Measurements from ENCODE around the gene GPATCH2L. TPM values are rescaled to one million over a fixed set of nuclear protein-coding genes. Genes with fewer than 3 reads are reported as not detected.
A peak's percentile ranks its signal among the peaks of the same experiment; 100 is the strongest.

The GPATCH2L gene
- polyA plus RNA-seq, 1 donor from 2014 or later, result 8.3 TPM

DNA sequence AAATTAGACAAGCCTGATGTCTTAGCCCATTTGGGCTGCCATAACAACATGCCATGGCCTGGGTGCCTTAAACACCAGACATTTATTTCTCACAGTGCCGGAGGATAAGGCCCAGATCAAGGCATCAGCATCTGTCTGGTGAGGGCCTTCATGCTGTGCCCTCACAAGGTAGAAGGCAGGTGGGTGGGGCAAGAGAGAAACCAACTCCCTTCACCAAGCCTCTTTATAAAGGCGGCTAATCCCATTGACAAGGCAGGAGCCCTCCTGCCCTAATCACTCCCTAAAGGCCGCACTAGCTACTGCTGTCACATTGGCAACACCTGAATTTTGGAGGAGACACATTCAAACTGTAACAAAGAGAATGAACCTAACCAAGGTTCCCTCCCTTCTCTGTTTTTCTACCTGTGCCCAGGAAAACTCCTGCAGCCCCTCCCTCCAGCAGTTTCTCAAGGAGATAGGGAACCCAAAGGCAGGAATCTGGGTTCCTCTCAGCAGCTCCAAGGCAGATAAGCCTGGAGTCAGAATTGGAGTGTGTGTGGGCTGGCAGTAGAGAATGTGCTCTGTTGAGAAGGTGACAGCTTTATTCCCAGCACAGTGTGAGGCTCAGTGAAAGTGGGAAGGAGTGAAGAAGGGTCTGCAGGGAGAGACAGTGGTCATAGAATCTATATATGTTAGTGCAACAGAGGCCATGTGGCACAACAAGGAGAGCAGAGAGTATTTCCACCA lies 21.7 kb upstream of the GPATCH2L start:
- Mint-ChIP-seq H3K9me3 (peaks cover 0 to 4% (median 2%) of the 10 kb centered on the region in 3 donors), H3K27me3 (peaks cover 35% of the 10 kb centered on the region), H3K4me1 (no peaks in the 10 kb centered on the region), H3K4me3 (no peak overlapping the region), H3K27ac (no peak overlapping the region), H3K36me3 (no peaks in the 10 kb centered on the region)

DNA sequence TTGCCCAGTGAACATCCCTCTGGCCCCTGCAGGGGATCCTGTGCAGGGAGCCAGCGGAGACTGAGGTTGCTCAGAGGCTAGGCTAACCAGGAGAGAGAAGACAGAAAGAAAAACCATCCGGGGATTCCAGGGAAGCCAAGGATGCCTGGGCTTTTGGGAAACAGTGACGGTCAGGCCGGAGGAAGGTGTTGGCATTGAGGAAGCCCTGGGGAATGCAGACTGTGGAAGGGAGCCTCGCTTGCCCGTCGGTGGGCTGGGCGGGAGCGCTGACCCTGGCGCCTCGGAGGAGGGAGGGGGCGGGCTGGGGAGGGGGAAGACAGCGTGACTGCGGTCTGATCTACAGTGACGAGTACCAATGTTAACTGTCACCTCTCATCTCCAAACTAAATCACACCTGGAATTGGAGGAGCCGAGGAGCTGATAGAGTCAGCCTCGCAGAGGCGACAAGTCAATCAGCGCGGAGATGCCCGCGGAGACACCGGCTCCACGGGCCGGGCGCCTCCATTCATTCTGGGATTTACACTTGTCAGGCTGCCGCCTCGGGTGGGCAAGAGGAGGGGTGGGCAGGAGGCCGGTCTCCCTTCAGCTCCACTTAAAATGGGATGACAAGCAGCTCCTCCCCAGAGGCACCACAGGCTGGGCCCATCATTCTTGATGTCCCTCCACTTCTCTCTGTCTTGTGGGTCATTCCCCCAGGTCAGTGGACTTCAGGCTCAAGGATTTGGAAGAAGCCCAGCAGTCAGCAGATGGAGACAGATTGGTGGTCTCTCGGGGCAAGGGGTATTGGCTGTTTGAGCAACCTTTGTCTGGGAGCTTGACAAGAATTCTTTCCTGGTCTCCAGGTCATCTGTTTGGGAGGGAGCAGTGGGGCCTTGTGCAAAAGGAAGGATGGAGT lies 20.4 kb upstream of the GPATCH2L start:
- Mint-ChIP-seq H3K9me3 (peaks cover 0 to 4% (median 2%) of the 10 kb centered on the region in 3 donors), H3K36me3 (no peaks in the 10 kb centered on the region), H3K27me3 (peaks cover 39% of the 10 kb centered on the region), H3K27ac (no peak overlapping the region), H3K4me1 (peaks cover 0 to 2% (median 0%) of the 10 kb centered on the region in 3 donors), H3K4me3 (no peak overlapping the region)

DNA sequence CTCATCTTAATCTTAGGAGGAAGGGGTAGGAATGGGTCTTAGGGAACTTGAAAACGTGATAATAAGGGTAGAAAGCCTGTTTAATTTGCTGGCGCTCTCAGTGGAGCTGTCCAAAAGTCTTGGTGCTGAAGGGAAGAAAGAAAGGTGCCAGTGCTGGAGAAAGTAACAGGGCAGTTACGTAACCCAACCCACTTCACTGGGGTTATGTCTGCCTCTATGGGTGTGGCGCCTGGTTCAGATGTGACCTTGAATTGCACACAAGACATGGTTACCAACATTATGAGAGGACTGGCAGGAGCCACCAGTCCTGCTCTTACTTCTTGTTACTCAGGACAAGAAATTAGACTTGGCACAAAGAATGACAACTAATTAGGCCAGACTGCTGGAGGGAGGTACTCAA lies 18.6 kb upstream of the GPATCH2L start:
- Mint-ChIP-seq H3K4me1 (peaks cover 0 to 2% (median 1%) of the 10 kb centered on the region in 3 donors), H3K4me3 (no peak overlapping the region), H3K36me3 (no peaks in the 10 kb centered on the region), H3K27me3 (peaks cover 46% of the 10 kb centered on the region), H3K27ac (peak overlapping the region in 1 of 3 donors; percentile 12), H3K9me3 (peaks cover 0 to 4% (median 4%) of the 10 kb centered on the region in 3 donors)

DNA sequence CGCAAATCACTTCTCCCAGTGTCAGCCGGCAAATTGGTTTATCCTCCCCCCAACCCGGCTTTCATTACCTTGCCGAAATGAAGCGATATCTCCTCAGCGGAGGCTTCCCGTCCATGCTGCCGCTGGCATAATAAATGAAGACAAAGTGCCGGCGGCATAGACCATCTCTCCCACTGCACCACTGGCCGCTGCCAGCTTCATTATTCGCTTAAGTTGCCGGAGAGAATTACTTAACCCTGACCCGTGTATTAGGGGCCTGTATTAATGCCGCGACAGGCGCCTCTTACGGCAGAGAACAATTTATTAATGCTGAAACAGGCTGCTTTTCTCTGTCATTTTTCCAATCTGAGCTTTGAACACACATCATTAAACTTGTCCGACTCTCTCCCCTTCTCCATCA lies 17.5 kb upstream of the GPATCH2L start:
- H3K27me3 Mint-ChIP-seq, result peaks cover 50% of the 10 kb centered on the region
- H3K36me3 Mint-ChIP-seq, result no peaks in the 10 kb centered on the region
- H3K9me3 Mint-ChIP-seq, result peaks cover 0 to 4% (median 2%) of the 10 kb centered on the region in 3 donors
- no peak overlapping the region for H3K27ac Mint-ChIP-seq
- H3K4me3 Mint-ChIP-seq, result no peak overlapping the region
- H3K4me1 Mint-ChIP-seq, result peaks cover 0 to 2% (median 1%) of the 10 kb centered on the region in 3 donors

DNA sequence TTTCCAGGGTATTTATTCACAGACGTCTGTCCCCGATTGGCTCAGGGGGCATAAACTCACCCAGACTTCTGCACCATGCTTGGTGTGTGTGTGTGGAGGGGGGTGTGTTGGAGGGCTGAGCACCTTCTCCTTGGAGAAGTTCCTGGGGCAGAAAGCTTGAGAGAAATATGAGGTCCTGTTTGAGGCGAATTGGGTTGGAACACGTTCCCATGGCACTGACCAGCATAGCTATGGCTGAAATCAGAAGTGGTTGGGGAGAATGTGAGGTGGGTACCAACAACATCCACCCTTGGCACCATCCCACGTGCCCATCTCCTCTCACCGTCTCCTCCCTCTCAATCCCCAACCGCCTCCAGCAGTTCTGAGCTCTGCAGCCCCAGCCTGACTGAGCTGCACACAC lies 16.0 kb upstream of the GPATCH2L start:
- H3K27ac Mint-ChIP-seq, result no peak overlapping the region
- H3K36me3 Mint-ChIP-seq, result no peaks in the 10 kb centered on the region
- peaks cover 2 to 7% (median 3%) of the 10 kb centered on the region in 3 donors for H3K9me3 Mint-ChIP-seq
- H3K4me3 Mint-ChIP-seq, result no peak overlapping the region
- H3K4me1 Mint-ChIP-seq, result peaks cover 0 to 2% (median 1%) of the 10 kb centered on the region in 3 donors
- peaks cover 60% of the 10 kb centered on the region for H3K27me3 Mint-ChIP-seq

DNA sequence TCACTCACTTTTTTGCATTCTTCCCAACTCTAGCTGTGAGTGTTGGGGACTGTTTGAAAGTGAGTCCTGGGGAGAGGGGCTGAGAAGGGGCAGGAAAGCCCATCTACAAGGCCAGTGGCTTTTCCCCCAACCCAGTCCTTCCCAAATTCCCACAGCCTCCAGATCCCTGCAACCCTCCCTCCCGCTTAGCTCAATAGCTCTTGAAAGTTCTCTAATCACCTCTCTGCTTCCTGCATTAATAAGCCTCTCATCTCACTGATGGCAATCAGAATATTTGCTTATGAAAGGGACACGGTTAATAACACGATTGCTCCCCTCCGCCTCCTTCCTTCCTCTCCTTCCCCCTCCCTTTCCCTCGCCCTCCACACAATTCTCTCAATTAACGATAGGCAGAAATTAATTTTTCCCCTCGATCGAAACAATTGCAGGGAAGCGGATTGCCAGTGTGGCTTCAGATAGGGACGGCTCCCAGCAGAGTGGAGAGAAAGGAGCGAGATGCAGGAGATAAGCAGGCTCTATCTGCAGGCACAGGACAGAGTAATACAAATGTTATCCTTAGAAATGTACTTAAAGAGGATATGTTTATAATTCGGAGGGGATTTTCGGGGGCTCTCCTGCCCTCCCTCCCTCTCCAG lies 15.1 kb upstream of the GPATCH2L start:
- Mint-ChIP-seq H3K4me3 (no peak overlapping the region), H3K27me3 (peaks cover 55% of the 10 kb centered on the region), H3K4me1 (peaks cover 0 to 2% (median 1%) of the 10 kb centered on the region in 3 donors), H3K27ac (no peak overlapping the region), H3K9me3 (peaks cover 2 to 9% (median 3%) of the 10 kb centered on the region in 3 donors), H3K36me3 (no peaks in the 10 kb centered on the region)

DNA sequence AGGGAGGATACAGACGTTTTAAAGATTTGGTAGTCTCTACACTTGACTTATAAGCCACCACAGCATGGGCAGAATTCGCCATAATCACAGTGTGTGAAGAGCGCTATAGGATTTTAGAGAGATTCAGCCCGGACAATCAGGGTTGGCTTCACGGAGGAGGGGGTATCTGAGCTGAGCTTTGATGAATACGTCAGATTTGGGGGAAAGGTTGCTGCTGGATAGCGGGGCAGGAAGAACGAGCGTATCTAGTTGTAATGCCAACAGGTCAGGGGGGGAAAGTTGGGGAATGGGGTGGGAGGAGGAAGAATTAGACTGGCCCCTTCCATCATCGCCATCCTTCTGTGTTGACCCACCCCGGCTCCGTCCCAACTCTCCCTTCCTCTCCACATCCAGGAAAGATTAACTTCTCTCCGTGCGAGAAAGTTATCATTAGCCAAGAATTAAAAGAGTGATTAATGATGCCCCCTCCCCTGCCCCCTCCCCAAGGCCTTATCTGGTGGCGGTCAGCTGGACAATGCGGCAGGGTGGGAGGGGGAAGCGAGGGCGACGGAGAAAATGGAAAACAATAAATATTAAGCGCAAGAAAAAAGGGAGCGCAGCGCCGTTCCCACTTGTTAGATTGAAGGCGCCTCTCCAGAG lies 13.5 kb upstream of the GPATCH2L start:
- Mint-ChIP-seq H3K27me3 (peaks cover 54% of the 10 kb centered on the region), H3K36me3 (no peaks in the 10 kb centered on the region), H3K27ac (peak overlapping the region in 1 of 3 donors; percentile 0), H3K9me3 (peaks cover 4 to 16% (median 5%) of the 10 kb centered on the region in 3 donors), H3K4me3 (peak overlapping the region in 1 of 4 donors; percentile 70), H3K4me1 (peaks cover 0 to 2% (median 1%) of the 10 kb centered on the region in 3 donors)

DNA sequence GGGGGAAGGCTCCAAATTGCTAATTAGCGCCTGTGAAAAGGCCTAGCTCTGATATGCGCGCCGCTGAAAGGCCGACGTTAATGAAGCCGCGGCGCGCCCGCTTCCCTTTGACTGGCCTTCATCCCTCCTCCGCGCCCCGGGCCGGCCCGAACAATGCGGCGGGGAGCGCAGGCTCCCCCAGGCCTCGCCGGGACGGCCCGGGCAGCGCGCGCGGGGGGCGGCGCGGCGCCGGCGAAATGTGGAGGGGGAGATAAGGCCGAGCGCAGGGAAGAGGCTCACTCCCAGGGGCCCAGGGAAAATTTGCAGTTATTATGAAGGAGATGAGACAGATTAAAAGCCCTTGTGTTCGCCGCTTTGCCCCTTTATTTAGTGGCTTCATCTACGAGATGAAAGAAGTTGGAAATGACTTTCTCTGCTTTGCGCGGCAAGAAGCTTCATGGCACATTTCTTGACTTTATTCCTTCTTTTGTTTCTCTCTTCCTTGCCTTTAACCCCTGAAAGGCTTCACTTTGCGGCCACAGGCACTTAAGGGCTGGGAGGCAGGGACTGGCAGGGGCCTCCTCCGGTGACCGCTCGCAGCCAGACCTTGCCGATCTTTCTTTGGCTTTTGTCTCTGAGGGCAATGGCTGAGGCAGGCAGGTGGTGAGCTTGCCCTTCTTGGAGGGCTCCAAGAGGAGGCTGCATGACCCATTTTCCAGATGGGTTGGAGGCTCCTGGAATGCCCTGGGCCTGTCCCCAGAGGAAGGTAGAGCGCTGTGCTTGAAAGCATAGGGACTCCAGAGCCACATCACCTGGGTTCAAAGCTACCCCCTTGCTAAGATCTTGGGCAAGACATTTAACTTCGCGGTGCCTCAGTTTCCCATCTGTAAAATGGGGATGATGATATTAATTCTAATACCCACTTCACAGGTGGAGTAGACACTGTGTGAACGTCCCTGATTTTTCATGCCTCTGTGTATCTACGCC lies 12.7 kb upstream of the GPATCH2L start:
- no peak overlapping the region for H3K27ac Mint-ChIP-seq
- peaks cover 6 to 21% (median 13%) of the 10 kb centered on the region in 3 donors for H3K9me3 Mint-ChIP-seq
- peaks cover 49% of the 10 kb centered on the region for H3K27me3 Mint-ChIP-seq
- H3K4me1 Mint-ChIP-seq, result peaks cover 0 to 2% (median 1%) of the 10 kb centered on the region in 3 donors
- H3K4me3 Mint-ChIP-seq, result peak overlapping the region in 1 of 4 donors; percentile 58
- H3K36me3 Mint-ChIP-seq, result no peaks in the 10 kb centered on the region

DNA sequence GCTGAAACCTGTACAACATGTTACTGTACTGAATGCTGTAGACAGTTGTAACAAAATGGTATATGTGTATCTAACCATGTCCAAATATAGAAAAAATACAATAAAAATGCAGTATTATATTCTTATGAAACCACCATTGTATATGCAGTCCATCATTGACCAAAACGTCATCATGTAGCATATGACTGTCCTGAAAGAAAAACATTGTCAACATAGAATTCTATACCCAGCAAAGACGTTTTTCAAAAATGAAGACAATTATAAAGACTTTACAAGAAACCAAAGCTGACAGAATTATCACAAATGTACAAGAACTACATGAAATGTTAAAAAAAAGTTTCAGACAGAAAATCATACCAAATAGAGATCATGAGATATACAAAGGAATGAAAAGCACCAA lies 8.1 kb upstream of the GPATCH2L start:
- peaks cover 5 to 21% (median 21%) of the 10 kb centered on the region in 3 donors for H3K9me3 Mint-ChIP-seq

DNA sequence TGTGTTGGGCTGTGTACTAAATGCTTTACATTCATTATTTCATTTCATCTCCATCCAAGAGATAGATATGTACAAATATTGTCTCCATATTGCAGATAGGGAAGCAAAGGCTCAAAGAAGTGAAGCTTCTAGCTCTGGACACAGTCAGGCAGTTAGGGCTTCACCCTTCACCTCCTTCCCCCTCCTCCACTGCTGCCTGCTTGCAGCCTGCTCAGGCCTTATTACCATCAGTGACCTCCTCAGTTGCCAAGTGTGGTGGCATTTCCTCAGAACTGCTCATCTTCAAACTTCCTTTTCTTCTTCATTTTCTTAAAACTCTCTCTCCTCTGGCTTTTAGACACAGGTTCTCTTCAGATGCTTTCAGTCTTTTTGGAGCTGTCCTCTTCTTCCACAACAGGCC lies 4.7 kb upstream of the GPATCH2L start:
- Mint-ChIP-seq H3K27me3 (peaks cover 5% of the 10 kb centered on the region), H3K36me3 (no peaks in the 10 kb centered on the region), H3K9me3 (peaks cover 5 to 18% (median 15%) of the 10 kb centered on the region in 3 donors)

More for the DNA sequence above, 8.1 kb upstream of the GPATCH2L start:
- H3K36me3 Mint-ChIP-seq, result no peaks in the 10 kb centered on the region
- H3K27ac Mint-ChIP-seq, result no peak overlapping the region
- H3K4me1 Mint-ChIP-seq, result no peaks in the 10 kb centered on the region
- no peak overlapping the region for H3K4me3 Mint-ChIP-seq
- peaks cover 24% of the 10 kb centered on the region for H3K27me3 Mint-ChIP-seq

DNA sequence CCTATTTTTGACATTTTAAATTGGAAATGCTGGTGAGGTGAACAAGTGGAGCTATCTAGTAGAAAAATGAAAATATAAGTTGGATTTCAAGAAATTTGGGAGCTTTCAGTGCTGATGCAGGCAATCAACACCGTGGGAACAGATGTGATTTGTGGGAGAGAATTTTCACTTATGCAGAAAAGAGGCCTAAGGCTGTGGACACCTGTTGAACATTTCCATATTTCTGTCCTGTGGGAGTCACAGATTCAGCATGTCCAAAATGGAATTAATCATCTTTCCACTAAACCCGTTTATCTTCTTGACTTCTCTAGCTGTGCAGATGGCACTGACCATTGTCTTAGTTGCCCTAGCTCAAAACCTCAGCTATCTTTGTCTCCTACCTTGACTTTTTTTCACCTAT lies 2.5 kb upstream of the GPATCH2L start:
- Mint-ChIP-seq H3K4me1 (peaks cover 11 to 21% (median 20%) of the 10 kb centered on the region in 3 donors), H3K4me3 (peak overlapping the region in 1 of 4 donors; percentile 16), H3K27me3 (peaks cover 3% of the 10 kb centered on the region), H3K9me3 (peaks cover 2 to 7% (median 2%) of the 10 kb centered on the region in 3 donors), H3K27ac (no peak overlapping the region), H3K36me3 (peaks cover 4% of the 10 kb centered on the region)

More for the DNA sequence above, 4.7 kb upstream of the GPATCH2L start:
- Mint-ChIP-seq H3K4me3 (no peak overlapping the region), H3K27ac (no peak overlapping the region), H3K4me1 (peaks cover 0 to 6% (median 4%) of the 10 kb centered on the region in 3 donors)

DNA sequence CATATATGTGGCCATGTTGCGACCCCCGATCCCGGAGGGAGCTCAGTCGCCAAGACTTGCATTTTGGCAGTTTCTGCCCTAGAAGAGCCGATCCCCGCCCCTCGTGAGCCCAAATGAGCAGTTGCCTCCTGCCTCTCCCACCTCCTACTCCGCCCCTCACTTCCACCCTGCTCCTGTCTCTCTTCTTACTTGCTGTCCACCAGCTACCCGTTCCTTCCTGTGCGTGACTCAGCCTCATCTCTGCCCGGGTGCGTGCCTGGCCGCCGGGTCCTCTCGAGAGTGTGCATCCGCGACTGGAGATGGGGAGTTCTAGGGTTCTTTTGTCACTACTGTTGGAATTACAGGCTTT lies 585 bp downstream of the GPATCH2L start:
- peaks cover 26 to 43% (median 33%) of the 10 kb centered on the region in 3 donors for H3K4me1 Mint-ChIP-seq
- peak overlapping the region; percentile 80 to 98 (median 90) for H3K4me3 Mint-ChIP-seq
- peaks cover 0 to 2% (median 0%) of the 10 kb centered on the region in 3 donors for H3K9me3 Mint-ChIP-seq
- no peaks in the 10 kb centered on the region for H3K27me3 Mint-ChIP-seq
- peak overlapping the region; percentile 73 to 98 (median 95) for H3K27ac Mint-ChIP-seq
- peaks cover 5% of the 10 kb centered on the region for H3K36me3 Mint-ChIP-seq

DNA sequence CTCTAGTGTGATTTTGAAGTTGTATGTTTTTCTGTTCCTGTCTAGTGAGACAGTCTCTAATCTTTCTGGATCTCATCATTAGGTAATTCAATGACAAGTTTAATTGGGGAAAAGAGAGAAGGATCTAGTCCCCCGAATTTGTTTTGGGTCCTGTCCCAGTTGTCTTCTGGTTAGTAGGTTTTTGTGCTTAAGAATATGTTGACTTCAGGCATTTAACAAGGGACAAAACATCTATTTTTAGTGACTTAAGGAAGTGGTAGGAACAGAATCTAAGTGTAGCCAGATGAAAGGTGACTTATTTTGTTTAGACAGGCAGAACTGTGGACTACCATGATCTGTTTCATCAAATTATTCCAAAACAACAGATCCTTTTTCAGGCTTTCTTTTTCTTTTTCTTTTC lies 2.2 kb downstream of the GPATCH2L start:
- Mint-ChIP-seq H3K4me3 (peak overlapping the region; percentile 21 to 83 (median 51)), H3K27me3 (no peaks in the 10 kb centered on the region), H3K9me3 (peaks cover 0 to 2% (median 0%) of the 10 kb centered on the region in 3 donors), H3K4me1 (peaks cover 34 to 52% (median 35%) of the 10 kb centered on the region in 3 donors), H3K27ac (no peak overlapping the region), H3K36me3 (peaks cover 5% of the 10 kb centered on the region)

All from IgD-negative memory B cell (primary cell).